Trophoblast cell (in vitro differentiated cells and primary cell): ENCODE data around the gene SLC17A9.

Source experiments
- DNase-seq, 2 donors: peaks; one replicate each; pipeline ENCODE4 v3.0.0-alpha.2; 2016
- H2AFZ ChIP-seq: 2 replicates; pipeline ENCODE4 v1.6.1; 2013; ENCODE audit warnings: low read length, moderate library complexity, mild to moderate bottlenecking; ENCODE audit not compliant: insufficient read depth, poor library complexity
- H2AK5ac ChIP-seq: 2 replicates; pipeline ENCODE4 v1.6.1; 2013; ENCODE audit warnings: mild to moderate bottlenecking, low read length
- H2BK120ac ChIP-seq: 2 replicates; pipeline ENCODE4 v1.6.1; 2013; ENCODE audit warnings: low read length, mild to moderate bottlenecking, moderate library complexity; ENCODE audit not compliant: insufficient read depth, poor library complexity
- H2BK12ac ChIP-seq: 2 replicates; pipeline ENCODE4 v1.6.1; 2013; ENCODE audit warnings: mild to moderate bottlenecking, low read length, moderate library complexity
- H2BK5ac ChIP-seq: 2 replicates; pipeline ENCODE4 v1.6.1; 2013; ENCODE audit warnings: low read length, low read depth, moderate library complexity, mild to moderate bottlenecking; ENCODE audit not compliant: poor library complexity
- H3K14ac ChIP-seq: 2 replicates; pipeline ENCODE4 v1.6.1; 2013; ENCODE audit warnings: mild to moderate bottlenecking, low read length
- H3K18ac ChIP-seq: 2 replicates; pipeline ENCODE4 v1.6.1; 2013; ENCODE audit warnings: mild to moderate bottlenecking, low read length
- H3K23ac ChIP-seq: 2 replicates; pipeline ENCODE4 v1.6.1; 2013; ENCODE audit warnings: low read length
- H3K27ac ChIP-seq: 2 replicates; pipeline ENCODE4 v1.5.1; 2013; ENCODE audit warnings: low read depth, mild to moderate bottlenecking, inconsistent platforms, low read length, moderate library complexity
- H3K27me3 ChIP-seq: 2 replicates; pipeline ENCODE4 v1.6.1; 2013; ENCODE audit warnings: inconsistent platforms, mild to moderate bottlenecking, low read length, moderate library complexity; ENCODE audit not compliant: insufficient read depth
- H3K36me3 ChIP-seq, 2 experiments: 1 replicate in 1 of 2; 2 replicates in 1 of 2; pipeline ENCODE4 v1.6.1; 2013; ENCODE audit warnings: low read length in 2 of 2, mild to moderate bottlenecking in 2 of 2, moderate library complexity in 1 of 2; ENCODE audit not compliant: insufficient read depth in 2 of 2, control insufficient read depth in 1 of 2
- H3K4ac ChIP-seq: 2 replicates; pipeline ENCODE4 v1.6.1; 2013; ENCODE audit warnings: low read depth, mild to moderate bottlenecking, low read length, moderate library complexity
- H3K4me1 ChIP-seq, 2 experiments: 1 replicate in 1 of 2; 2 replicates in 1 of 2; pipeline ENCODE4 v1.6.1; 2013; ENCODE audit warnings: low read length in 2 of 2, mild to moderate bottlenecking in 2 of 2, moderate library complexity in 1 of 2; ENCODE audit not compliant: insufficient read depth in 2 of 2, control insufficient read depth in 1 of 2
- H3K4me2 ChIP-seq: 2 replicates; pipeline ENCODE4 v1.6.1; 2013; ENCODE audit warnings: inconsistent platforms, mild to moderate bottlenecking, low read length, moderate library complexity
- H3K4me3 ChIP-seq: 2 replicates; pipeline ENCODE4 v1.5.1; 2013; ENCODE audit warnings: mild to moderate bottlenecking, low read depth, low read length, inconsistent platforms
- H3K79me1 ChIP-seq: one replicate; pipeline ENCODE4 v1.6.1; 2013; ENCODE audit warnings: low read length
- H3K79me2 ChIP-seq: 2 replicates; pipeline ENCODE4 v1.6.1; 2013; ENCODE audit warnings: low read length, mild to moderate bottlenecking; ENCODE audit not compliant: control insufficient read depth, insufficient read depth, poor library complexity
- H3K9ac ChIP-seq: 2 replicates; pipeline ENCODE4 v1.6.1; 2013; ENCODE audit warnings: mild to moderate bottlenecking, low read length
- H3K9me3 ChIP-seq: 2 replicates; pipeline ENCODE4 v1.6.1; 2013; ENCODE audit warnings: low read depth, mild to moderate bottlenecking, control low read depth, inconsistent platforms, low read length; ENCODE audit not compliant: insufficient read depth
- H4K12ac ChIP-seq: 2 replicates; pipeline ENCODE4 v1.6.1; 2013; ENCODE audit warnings: low read depth, mild to moderate bottlenecking, low read length, moderate library complexity
- H4K8ac ChIP-seq: 2 replicates; pipeline ENCODE4 v1.6.1; 2013; ENCODE audit warnings: low read depth, mild to moderate bottlenecking, low read length, moderate library complexity
- H4K91ac ChIP-seq: one replicate; pipeline ENCODE4 v1.6.1; 2013; ENCODE audit warnings: low read depth, mild to moderate bottlenecking, low read length, moderate library complexity
- WGBS: extraction: QIAGEN DNeasy Blood & Tissue Kit; methylation state at CpG from one replicate; pipeline ENCODE4 v1.1.7; 2013; ENCODE audit warnings: missing lambda C conversion rate; ENCODE audit not compliant: insufficient read length, insufficient coverage; ENCODE audit errors: extremely low coverage; 5-methylcytosine and 5-hydroxymethylcytosine counted together

Gene SLC17A9

DNA sequence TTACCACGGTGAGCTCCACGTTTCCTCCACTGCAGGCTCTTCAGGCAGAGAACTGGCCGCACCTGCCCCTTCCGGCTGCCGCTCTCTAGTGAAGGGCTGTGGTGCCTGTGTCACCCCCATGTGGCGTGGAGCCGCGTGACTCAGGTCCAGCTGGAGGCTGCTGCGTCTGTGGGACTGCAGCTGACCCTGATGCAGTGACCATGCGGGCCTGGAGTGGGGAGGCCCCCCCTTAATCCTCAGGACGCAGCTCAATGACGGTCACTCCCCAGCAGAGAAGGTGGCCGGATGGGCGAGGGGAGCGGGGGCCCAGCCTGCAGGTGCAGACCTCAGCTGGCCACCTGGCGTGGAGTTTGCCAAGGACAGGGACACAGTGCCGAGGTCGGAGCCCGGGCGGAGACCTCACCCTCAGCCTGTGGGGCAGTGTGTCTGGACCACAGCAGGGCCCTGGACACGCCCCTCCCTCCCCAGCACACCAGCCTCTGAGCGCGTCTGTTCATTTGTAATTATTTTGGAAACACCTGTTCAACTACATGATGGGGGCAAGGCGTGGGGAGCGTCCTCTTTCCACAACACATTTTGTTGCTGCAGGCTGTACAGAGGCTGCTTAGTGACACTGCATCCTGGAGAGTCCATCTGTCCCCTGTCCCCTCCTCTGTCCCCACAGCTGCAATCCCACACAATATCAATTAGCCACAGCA is 43.5 kb downstream of the SLC17A9 start:
- H3K27me3 ChIP-seq = no peaks in the 10 kb centered on the region
- H4K91ac ChIP-seq = no peak overlapping the region
- no peak overlapping the region for H3K4ac ChIP-seq
- H3K14ac ChIP-seq = no peak overlapping the region
- H3K23ac ChIP-seq = no peak overlapping the region
- no peak overlapping the region for H4K8ac ChIP-seq
- H3K9me3 ChIP-seq = peaks cover 15% of the 10 kb centered on the region
- no peak overlapping the region for H3K4me2 ChIP-seq
- no peak overlapping the region for H3K4me3 ChIP-seq
- no peak overlapping the region for H2BK120ac ChIP-seq
- no peaks in the 10 kb centered on the region for H3K36me3 ChIP-seq
- no peak for DNase-seq
- H3K27ac ChIP-seq = no peak overlapping the region
- H4K12ac ChIP-seq = no peak overlapping the region
- no peak overlapping the region for H2AFZ ChIP-seq
- H3K79me1 ChIP-seq = no peaks in the 10 kb centered on the region
- no peaks in the 10 kb centered on the region for H3K79me2 ChIP-seq
- no peak overlapping the region for H3K9ac ChIP-seq
- no peaks in the 10 kb centered on the region for H3K4me1 ChIP-seq
- H2AK5ac ChIP-seq = no peak overlapping the region
- H3K18ac ChIP-seq = no peak overlapping the region
- no peak overlapping the region for H2BK5ac ChIP-seq
- WGBS = no CpG with 5 or more reads among the region's 25 CpGs
- no peak overlapping the region for H2BK12ac ChIP-seq

DNA sequence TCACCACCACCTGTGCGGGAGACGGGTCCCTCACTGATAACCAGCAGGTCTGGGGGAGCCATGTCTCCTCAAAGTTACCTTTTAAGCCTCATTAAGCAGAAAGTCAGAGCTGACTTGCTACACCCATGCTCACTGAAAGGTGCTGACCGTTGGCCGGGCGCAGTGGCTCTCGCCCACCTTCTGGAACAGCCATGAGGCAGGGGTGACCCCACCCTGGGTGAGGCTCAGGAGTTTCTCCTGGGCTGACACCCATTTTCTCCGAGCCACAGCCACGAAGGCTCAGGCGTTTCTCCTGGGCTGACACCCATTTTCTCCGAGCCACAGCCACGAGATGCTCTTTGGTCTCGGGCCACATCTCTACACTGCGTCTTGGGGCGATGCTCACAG is 44.1 kb downstream of the SLC17A9 start:
- no peak overlapping the region for H2BK120ac ChIP-seq
- no peak overlapping the region for H4K8ac ChIP-seq
- H3K79me2 ChIP-seq = no peaks in the 10 kb centered on the region
- no peak overlapping the region for H3K23ac ChIP-seq
- H3K18ac ChIP-seq = no peak overlapping the region
- H2BK5ac ChIP-seq = no peak overlapping the region
- no peak overlapping the region for H3K4ac ChIP-seq
- no peak overlapping the region for H2BK12ac ChIP-seq
- no peak overlapping the region for H3K27ac ChIP-seq
- H3K4me1 ChIP-seq = no peaks in the 10 kb centered on the region
- H3K9me3 ChIP-seq = peaks cover 15% of the 10 kb centered on the region
- H3K36me3 ChIP-seq = no peaks in the 10 kb centered on the region
- DNase-seq = no peak
- H3K4me3 ChIP-seq = no peak overlapping the region
- no CpG with 5 or more reads among the region's 14 CpGs for WGBS
- no peaks in the 10 kb centered on the region for H3K79me1 ChIP-seq
- H3K14ac ChIP-seq = no peak overlapping the region
- H2AFZ ChIP-seq = no peak overlapping the region
- no peak overlapping the region for H3K4me2 ChIP-seq
- H2AK5ac ChIP-seq = no peak overlapping the region
- no peak overlapping the region for H4K91ac ChIP-seq
- H4K12ac ChIP-seq = no peak overlapping the region
- peaks cover 2% of the 10 kb centered on the region for H3K27me3 ChIP-seq
- no peak overlapping the region for H3K9ac ChIP-seq

DNA sequence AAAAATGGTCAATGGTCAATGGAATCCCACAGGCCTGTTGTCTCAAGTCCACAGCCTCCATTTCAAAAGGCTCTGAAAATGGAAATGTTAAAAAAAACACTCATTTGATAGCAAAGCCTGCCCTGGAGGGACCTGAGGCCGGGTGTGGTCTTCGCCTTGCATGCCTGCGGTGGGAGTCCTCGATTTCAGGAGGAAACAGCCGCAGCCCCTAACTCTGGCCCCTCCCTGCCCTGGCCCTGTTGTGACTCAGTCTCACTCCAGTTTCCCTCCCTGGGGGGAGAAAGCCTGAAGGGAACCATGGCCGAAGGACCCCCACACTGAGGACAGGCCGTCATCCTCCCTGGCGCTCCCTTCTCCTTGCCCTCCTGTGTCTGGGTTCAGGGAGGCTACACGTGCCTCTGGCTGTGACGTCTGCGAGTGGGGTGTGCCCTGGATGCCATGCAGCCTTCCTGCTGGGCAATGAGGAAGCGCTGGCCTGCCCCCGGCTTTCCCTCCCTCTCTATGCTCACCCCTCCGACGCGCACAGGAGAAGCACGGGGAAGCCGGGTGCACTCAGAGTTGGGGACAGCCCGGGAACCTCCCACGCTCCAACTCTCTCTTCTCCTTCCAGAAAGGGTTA is 45.0 kb downstream of the SLC17A9 start:
- Histone ChIP-seq H4K91ac (no peak overlapping the region), H2BK5ac (no peak overlapping the region), H2AK5ac (no peak overlapping the region), H3K79me1 (no peaks in the 10 kb centered on the region), H3K27ac (no peak overlapping the region), H3K79me2 (no peaks in the 10 kb centered on the region), H3K4ac (no peak overlapping the region), H3K4me2 (no peak overlapping the region), H3K9ac (no peak overlapping the region), H3K18ac (no peak overlapping the region), H2BK120ac (no peak overlapping the region), H4K8ac (no peak overlapping the region), H3K4me3 (peak overlapping the region; percentile 41), H3K27me3 (peaks cover 8% of the 10 kb centered on the region), H2BK12ac (no peak overlapping the region), H3K23ac (no peak overlapping the region), H3K36me3 (no peaks in the 10 kb centered on the region), H4K12ac (no peak overlapping the region), H3K14ac (no peak overlapping the region), H3K4me1 (no peaks in the 10 kb centered on the region), H2AFZ (no peak overlapping the region), H3K9me3 (peaks cover 14% of the 10 kb centered on the region)
- no peak for DNase-seq
- no CpG with 5 or more reads among the region's 20 CpGs for WGBS

DNA sequence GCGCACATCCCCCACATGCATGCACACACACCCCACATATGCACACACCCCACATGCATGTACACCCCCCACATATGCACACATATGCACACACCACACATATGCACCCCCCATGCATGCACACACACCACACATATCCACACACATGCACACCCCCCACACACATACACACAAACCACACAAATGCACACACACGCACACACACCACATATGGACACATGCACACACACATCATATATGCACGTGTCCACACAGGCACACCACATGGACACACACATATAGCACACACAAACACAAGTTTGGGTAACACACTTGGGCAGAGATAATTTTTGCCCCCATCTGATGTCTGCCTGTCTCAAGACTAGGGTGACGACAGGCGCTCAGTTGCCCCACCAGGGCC is 45.9 kb downstream of the SLC17A9 start:
- H3K27me3 ChIP-seq = peaks cover 12% of the 10 kb centered on the region
- no peaks in the 10 kb centered on the region for H3K79me2 ChIP-seq
- no peak overlapping the region for H4K8ac ChIP-seq
- H3K23ac ChIP-seq = no peak overlapping the region
- peak overlapping the region; percentile 46 for H3K4me3 ChIP-seq
- no peak overlapping the region for H3K4ac ChIP-seq
- H3K79me1 ChIP-seq = no peaks in the 10 kb centered on the region
- no peak overlapping the region for H3K14ac ChIP-seq
- no peak overlapping the region for H3K9ac ChIP-seq
- no peak overlapping the region for H3K18ac ChIP-seq
- no peak overlapping the region for H3K27ac ChIP-seq
- no peaks in the 10 kb centered on the region for H3K36me3 ChIP-seq
- H3K9me3 ChIP-seq = peaks cover 13% of the 10 kb centered on the region
- no peak overlapping the region for H2BK5ac ChIP-seq
- H3K4me2 ChIP-seq = no peak overlapping the region
- WGBS = no CpG with 5 or more reads among the region's 5 CpGs
- no peak for DNase-seq
- H2BK120ac ChIP-seq = no peak overlapping the region
- H4K12ac ChIP-seq = no peak overlapping the region
- H3K4me1 ChIP-seq = no peaks in the 10 kb centered on the region
- H2BK12ac ChIP-seq = no peak overlapping the region
- no peak overlapping the region for H4K91ac ChIP-seq
- no peak overlapping the region for H2AK5ac ChIP-seq
- H2AFZ ChIP-seq = no peak overlapping the region
